Measurements from ENCODE around the gene PDC.

The PDC gene

DNA sequence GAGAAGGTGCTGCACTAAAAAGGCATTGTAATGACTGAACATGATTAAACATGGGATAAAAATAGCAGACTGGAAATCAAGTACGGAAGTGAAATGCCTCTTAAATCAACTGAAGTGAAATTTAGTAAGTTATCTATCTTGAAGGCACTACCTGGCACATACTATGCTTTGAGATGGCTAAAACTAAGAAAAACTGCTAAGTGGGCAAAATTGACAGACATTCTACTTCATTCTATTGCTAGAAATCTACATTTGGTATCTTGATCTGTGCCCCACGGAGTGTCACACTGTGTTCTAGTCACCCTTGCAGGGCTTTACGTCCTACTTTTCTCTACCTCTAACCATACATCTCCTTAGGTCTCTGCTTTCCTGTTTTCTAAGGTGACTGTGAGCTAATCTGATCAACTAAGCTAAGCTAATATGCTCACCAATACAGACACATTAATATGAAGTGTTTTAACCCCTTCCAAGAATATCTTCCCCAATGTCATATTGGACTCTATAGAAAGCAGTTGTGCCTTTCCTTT lies 4.1 kb downstream of the PDC start:
- no peaks in the 10 kb centered on the region for H3K27me3 ChIP-seq (ENCODE audit: insufficient read depth, low read length)
- no peak overlapping the region for H2AFZ ChIP-seq (ENCODE audit: low read depth, low read length)
- H3K9me3 ChIP-seq (ENCODE audit: low read length): no peaks in the 10 kb centered on the region
- H3K4me3 ChIP-seq (ENCODE audit: low read length): no peak overlapping the region
- H3K4me1 ChIP-seq (ENCODE audit: insufficient read depth, low read length): no peaks in the 10 kb centered on the region
- H3K36me3 ChIP-seq (ENCODE audit: insufficient read depth, low read length): no peaks in the 10 kb centered on the region

DNA sequence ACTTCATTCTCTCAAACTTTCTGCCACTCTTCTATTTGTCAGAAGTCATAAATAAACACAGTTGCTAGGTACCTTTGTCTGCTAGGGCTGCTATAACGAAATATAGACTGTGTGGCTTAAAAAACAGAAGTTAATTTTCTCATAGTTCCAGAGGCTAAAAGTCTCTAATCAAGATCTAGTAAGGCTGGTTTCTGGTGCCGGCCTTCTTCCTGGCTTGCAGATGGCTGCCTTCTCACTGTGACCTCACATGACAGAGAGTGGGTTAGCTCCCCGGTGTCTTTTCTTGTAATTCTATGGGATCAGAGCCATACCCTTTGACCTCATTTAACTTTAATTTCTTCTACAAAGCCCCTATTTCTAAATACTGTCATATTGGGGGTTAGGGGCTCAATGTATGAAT lies 5.9 kb downstream of the PDC start:
- H2AFZ ChIP-seq (ENCODE audit: low read depth, low read length): no peak overlapping the region
- H3K9me3 ChIP-seq (ENCODE audit: low read length): no peaks in the 10 kb centered on the region
- no peaks in the 10 kb centered on the region for H3K27me3 ChIP-seq (ENCODE audit: insufficient read depth, low read length)
- no peaks in the 10 kb centered on the region for H3K4me1 ChIP-seq (ENCODE audit: insufficient read depth, low read length)
- no peaks in the 10 kb centered on the region for H3K36me3 ChIP-seq (ENCODE audit: insufficient read depth, low read length)
- no peak overlapping the region for H3K4me3 ChIP-seq (ENCODE audit: low read length)

DNA sequence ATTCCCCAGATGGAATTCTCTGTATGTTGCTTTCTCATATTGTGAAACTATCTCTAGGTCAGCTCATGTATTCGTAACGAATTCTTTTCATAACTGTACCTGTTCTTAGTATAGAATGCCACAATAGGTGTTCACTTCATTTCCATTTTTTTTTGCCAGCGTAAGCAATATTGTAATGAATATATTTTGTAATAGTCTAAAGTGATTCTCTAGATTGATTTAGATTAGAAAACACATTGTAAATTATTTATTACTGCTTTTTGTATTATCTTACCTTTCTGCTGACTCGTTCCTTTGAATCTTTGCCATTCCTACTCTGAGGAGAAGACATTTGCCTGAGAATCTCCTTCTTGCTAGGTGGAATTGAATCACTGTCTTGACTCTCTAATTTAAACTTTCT lies 14.8 kb downstream of the PDC start:
- Histone ChIP-seq H3K27me3 (ENCODE audit: insufficient read depth, low read length) (no peaks in the 10 kb centered on the region), H3K9me3 (ENCODE audit: low read length) (no peaks in the 10 kb centered on the region), H3K4me3 (ENCODE audit: low read length) (no peak overlapping the region)

DNA sequence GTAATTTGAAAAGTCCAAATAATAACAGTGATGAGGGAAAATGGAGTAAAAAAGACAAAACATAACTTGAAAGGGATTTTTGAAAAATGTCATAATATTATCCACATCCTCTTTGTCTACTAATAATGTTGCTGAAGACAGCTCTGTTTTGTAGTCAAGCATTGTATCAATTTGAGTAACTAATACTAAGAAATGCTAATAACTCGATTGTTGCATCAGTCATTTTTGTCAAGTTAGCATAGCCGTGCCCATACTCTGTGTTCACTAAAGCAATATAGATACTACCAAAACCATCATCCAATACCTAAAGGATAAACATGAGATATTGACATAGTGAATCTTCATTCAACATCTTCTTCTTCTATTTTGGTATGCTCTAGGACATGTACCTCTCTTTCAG lies 17.3 kb downstream of the PDC start:
- no peaks in the 10 kb centered on the region for H3K4me1 ChIP-seq (ENCODE audit: insufficient read depth, low read length)
- H3K4me3 ChIP-seq (ENCODE audit: low read length): no peak overlapping the region
- H2AFZ ChIP-seq (ENCODE audit: low read depth, low read length): no peak overlapping the region

More for the DNA sequence above, 14.8 kb downstream of the PDC start:
- Histone ChIP-seq H3K36me3 (ENCODE audit: insufficient read depth, low read length) (no peaks in the 10 kb centered on the region), H3K4me1 (ENCODE audit: insufficient read depth, low read length) (no peaks in the 10 kb centered on the region), H2AFZ (ENCODE audit: low read depth, low read length) (no peak overlapping the region)

DNA sequence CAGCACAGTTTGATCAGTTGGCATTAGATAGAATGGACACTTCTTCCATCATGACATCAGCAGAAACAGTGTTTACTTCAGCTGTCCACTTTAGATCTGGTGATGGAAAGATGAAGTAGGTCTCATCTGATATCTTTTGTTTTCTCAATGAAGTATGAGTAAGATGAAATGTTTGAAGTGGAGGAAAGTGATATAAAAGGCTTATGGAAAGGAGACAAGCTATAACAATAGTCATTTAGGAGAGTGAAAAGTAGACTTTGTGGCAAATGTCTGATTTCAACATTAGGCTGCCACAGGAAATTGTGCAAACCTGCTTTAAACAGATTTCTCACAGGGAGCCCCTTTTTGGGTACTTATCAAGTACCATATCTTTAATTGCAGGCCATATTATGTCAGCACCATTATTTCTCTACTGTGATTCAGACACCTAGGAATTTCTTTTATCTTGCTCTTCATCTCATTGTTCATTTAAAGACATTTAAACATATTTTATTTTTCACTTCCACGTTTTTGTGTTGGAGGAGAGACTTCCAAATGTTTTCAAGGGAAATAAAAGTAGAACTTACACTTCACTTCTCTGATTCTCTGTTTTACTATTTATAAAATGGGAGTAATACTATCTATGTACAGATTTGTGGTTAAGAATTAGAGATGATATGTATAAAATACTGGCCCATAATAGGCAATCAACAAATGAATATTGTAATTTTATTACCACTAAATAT lies 18.1 kb downstream of the PDC start:
- Histone ChIP-seq H2AFZ (ENCODE audit: low read depth, low read length) (no peak overlapping the region), H3K9me3 (ENCODE audit: low read length) (no peaks in the 10 kb centered on the region), H3K36me3 (ENCODE audit: insufficient read depth, low read length) (no peaks in the 10 kb centered on the region), H3K4me3 (ENCODE audit: low read length) (no peak overlapping the region), H3K27me3 (ENCODE audit: insufficient read depth, low read length) (no peaks in the 10 kb centered on the region), H3K4me1 (ENCODE audit: insufficient read depth, low read length) (no peaks in the 10 kb centered on the region)

More for the DNA sequence above, 17.3 kb downstream of the PDC start:
- Histone ChIP-seq H3K9me3 (ENCODE audit: low read length) (no peaks in the 10 kb centered on the region), H3K36me3 (ENCODE audit: insufficient read depth, low read length) (no peaks in the 10 kb centered on the region), H3K27me3 (ENCODE audit: insufficient read depth, low read length) (no peaks in the 10 kb centered on the region)

DNA sequence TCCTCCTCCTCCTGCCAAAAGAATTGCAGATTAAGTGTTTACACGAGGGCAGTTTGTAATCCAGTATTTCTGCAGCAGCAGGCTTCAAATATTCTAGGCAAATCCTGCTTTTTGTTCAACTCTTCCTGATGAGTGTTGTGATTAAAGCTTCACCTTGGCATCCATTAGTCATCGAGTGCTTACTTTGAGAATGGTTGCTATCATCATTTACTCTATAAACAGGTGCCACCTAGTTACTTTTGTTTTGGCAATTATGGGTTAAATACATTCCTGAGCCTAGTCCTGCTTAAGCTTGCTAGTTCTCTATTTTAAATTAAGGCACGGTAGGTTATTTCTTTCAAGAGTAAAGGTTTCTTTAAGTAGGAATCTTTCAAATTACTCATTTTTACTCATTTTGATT lies 20.3 kb downstream of the PDC start:
- Histone ChIP-seq H3K9me3 (ENCODE audit: low read length) (no peaks in the 10 kb centered on the region), H3K27me3 (ENCODE audit: insufficient read depth, low read length) (no peaks in the 10 kb centered on the region), H3K4me3 (ENCODE audit: low read length) (no peak overlapping the region), H3K36me3 (ENCODE audit: insufficient read depth, low read length) (no peaks in the 10 kb centered on the region), H2AFZ (ENCODE audit: low read depth, low read length) (no peak overlapping the region), H3K4me1 (ENCODE audit: insufficient read depth, low read length) (no peaks in the 10 kb centered on the region)

DNA sequence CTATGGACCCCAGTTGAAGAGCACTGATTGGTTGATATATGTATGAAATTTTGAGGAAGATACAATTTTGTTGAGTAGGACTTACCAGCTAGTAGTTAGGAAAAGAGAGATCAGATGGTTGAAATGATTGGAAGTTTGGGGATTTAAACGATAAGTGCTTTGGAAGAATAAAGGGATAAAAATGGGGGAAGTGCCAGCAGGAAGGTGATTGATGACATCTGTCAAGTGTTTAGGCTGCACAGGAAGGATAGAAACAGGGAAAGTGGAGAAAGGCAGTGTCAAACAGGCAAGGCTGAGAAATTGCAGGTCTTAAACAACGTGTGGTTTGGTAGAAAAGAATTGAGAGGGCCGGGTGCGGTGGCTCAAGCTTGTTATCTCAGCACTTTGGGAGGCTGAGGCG lies 22.3 kb downstream of the PDC start:
- Histone ChIP-seq H3K27me3 (ENCODE audit: insufficient read depth, low read length) (no peaks in the 10 kb centered on the region), H2AFZ (ENCODE audit: low read depth, low read length) (no peak overlapping the region), H3K4me3 (ENCODE audit: low read length) (no peak overlapping the region), H3K4me1 (ENCODE audit: insufficient read depth, low read length) (no peaks in the 10 kb centered on the region), H3K36me3 (ENCODE audit: insufficient read depth, low read length) (no peaks in the 10 kb centered on the region), H3K9me3 (ENCODE audit: low read length) (no peaks in the 10 kb centered on the region)

DNA sequence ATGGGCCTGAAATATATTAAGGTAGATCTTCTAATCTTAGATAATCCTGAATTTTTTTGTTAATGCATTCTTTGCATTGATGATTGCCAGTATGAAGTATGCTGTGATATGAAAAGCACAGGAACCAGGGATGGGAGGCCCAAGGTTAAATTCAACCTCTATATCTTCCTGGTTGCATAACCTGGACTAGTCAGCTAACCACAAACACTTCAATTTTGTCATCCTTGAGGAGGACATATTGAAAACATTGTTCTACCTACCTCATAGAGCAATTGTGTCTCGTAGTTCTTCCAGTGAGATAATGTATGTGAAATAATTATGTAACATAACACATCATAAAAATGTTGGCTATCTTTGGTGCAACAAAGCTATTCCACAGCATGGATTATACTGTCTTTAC lies 25.6 kb downstream of the PDC start:
- Histone ChIP-seq H3K27me3 (ENCODE audit: insufficient read depth, low read length) (no peaks in the 10 kb centered on the region), H3K4me3 (ENCODE audit: low read length) (no peak overlapping the region), H3K36me3 (ENCODE audit: insufficient read depth, low read length) (no peaks in the 10 kb centered on the region), H2AFZ (ENCODE audit: low read depth, low read length) (no peak overlapping the region), H3K4me1 (ENCODE audit: insufficient read depth, low read length) (no peaks in the 10 kb centered on the region), H3K9me3 (ENCODE audit: low read length) (no peaks in the 10 kb centered on the region)

DNA sequence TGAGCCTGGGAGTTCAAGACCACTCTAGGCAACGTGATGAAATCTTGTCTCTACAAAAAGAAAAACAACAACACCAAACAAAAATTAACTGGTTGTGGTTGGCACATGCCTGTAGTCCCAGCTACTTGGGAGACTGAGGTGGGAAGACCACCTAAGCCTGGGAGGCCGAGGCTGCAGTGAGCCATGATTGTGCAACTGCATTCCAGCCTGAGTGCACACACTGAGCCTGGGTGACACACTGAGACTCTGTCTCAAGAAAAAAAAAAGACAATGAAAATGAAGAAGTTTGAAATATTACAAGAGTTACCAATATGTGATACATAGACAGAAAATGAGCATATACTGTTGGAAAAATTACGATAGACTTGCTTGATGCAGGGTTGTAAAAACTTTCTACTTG lies 31.9 kb downstream of the PDC start:
- Histone ChIP-seq H3K4me3 (ENCODE audit: low read length) (no peak overlapping the region), H2AFZ (ENCODE audit: low read depth, low read length) (no peak overlapping the region), H3K4me1 (ENCODE audit: insufficient read depth, low read length) (no peaks in the 10 kb centered on the region), H3K9me3 (ENCODE audit: low read length) (no peaks in the 10 kb centered on the region), H3K27me3 (ENCODE audit: insufficient read depth, low read length) (no peaks in the 10 kb centered on the region), H3K36me3 (ENCODE audit: insufficient read depth, low read length) (no peaks in the 10 kb centered on the region)

DNA sequence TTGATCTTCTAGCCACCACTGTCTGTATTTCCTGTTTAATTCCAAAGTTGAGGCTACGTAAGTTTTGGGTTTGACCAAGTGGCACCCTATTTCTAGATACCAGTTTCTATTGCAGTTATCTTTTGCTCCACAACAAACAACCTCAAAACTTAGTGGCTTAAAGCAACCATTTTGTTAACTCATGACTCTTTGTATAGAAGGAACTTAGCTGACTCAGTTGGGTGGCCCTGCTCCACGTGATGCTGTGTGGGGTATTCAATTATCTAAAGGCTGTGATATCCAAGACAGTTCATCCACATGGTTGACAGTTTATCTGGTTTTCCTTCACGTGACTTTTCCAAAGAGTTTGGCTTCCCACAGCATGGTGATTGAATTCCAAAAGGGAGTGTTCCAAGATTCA lies 34.8 kb downstream of the PDC start:
- Histone ChIP-seq H3K36me3 (ENCODE audit: insufficient read depth, low read length) (no peaks in the 10 kb centered on the region), H3K9me3 (ENCODE audit: low read length) (no peaks in the 10 kb centered on the region), H3K4me1 (ENCODE audit: insufficient read depth, low read length) (no peaks in the 10 kb centered on the region), H2AFZ (ENCODE audit: low read depth, low read length) (no peak overlapping the region), H3K27me3 (ENCODE audit: insufficient read depth, low read length) (no peaks in the 10 kb centered on the region), H3K4me3 (ENCODE audit: low read length) (no peak overlapping the region)

DNA sequence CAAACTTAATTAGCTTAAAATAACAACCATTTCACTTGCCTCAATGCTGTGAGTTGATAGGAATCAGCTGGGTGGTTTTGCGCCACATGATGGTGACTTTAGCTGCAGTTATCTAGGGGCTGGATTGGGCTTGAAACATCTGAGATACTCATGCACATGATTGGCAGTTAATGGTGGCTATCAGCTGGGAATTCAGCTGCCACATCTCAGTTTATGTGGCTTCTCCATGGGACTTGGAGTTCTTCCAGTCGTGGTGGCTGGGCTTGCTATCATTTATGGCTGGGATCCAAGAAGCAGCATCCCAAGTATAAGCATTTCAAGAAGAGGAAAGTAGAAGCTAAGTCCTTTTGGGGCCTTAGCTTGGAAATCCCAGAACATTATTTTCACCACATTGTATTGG lies 36.4 kb downstream of the PDC start:
- no peaks in the 10 kb centered on the region for H3K4me1 ChIP-seq (ENCODE audit: insufficient read depth, low read length)
- H3K9me3 ChIP-seq (ENCODE audit: low read length): no peaks in the 10 kb centered on the region
- H3K36me3 ChIP-seq (ENCODE audit: insufficient read depth, low read length): peaks cover 10% of the 10 kb centered on the region
- no peak overlapping the region for H3K4me3 ChIP-seq (ENCODE audit: low read length)
- no peak overlapping the region for H2AFZ ChIP-seq (ENCODE audit: low read depth, low read length)
- H3K27me3 ChIP-seq (ENCODE audit: insufficient read depth, low read length): no peaks in the 10 kb centered on the region

DNA sequence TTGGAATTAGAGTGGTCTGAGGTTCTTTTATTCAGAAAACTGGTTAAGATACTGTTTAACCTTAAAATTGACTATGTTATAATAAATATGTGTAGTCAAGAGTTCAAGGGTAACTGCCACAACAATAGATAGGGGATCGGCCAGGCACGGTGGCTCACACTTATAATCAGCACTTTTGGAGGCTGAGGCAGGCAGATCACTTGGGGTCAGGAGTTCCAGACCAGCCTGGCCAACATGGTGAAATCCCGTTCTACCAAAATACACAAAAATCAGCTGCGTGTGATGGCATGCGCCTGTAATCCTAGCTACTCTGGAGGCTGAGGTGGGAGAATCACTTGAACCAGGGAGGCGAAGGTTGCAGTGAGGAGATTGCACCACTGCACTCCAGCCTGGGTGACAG lies 39.5 kb downstream of the PDC start:
- Histone ChIP-seq H3K4me1 (ENCODE audit: insufficient read depth, low read length) (no peaks in the 10 kb centered on the region), H3K36me3 (ENCODE audit: insufficient read depth, low read length) (peaks cover 21% of the 10 kb centered on the region), H3K27me3 (ENCODE audit: insufficient read depth, low read length) (no peaks in the 10 kb centered on the region), H2AFZ (ENCODE audit: low read depth, low read length) (no peak overlapping the region), H3K9me3 (ENCODE audit: low read length) (no peaks in the 10 kb centered on the region), H3K4me3 (ENCODE audit: low read length) (no peak overlapping the region)

DNA sequence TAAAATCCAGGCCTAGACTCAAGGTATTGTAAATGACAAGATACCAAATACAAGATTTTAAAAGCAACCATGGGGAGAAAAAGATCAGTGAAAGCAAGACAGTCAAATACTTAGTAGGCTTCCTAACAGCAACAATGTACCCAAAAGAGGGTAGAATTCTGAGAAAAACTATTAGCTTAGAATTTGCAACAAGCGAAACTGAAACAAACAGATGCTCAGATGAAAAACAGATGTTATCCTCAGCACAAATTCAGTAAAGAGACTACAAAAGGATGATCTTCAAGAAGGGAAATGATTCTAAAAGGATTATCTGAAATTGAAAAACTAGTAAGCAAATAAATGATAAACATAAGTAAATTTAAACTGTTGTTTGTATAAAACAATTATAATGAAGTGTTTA lies 40.0 kb downstream of the PDC start:
- Histone ChIP-seq H3K27me3 (ENCODE audit: insufficient read depth, low read length) (no peaks in the 10 kb centered on the region), H3K4me3 (ENCODE audit: low read length) (no peak overlapping the region), H3K9me3 (ENCODE audit: low read length) (no peaks in the 10 kb centered on the region), H2AFZ (ENCODE audit: low read depth, low read length) (no peak overlapping the region), H3K36me3 (ENCODE audit: insufficient read depth, low read length) (peaks cover 21% of the 10 kb centered on the region), H3K4me1 (ENCODE audit: insufficient read depth, low read length) (no peaks in the 10 kb centered on the region)

DNA sequence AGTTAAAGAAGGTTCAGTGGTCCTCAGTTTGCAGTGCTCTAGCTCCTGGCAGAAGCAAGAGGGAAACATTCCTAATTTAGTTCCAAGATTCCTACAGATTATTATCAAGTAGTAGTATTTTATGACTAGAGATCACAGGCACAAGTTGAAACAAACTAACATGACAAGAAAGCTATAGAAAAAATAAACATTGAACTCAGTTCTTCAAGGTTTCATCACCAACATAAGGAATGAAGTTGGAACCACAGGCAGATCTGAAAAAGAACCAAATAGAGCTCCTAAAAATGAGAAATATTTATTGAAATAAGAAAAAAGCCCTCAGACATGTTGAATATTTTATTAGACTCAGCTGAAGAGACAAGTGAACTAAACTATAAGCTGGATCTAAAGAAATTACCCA lies 40.6 kb downstream of the PDC start:
- H3K36me3 ChIP-seq (ENCODE audit: insufficient read depth, low read length): peaks cover 26% of the 10 kb centered on the region
- no peaks in the 10 kb centered on the region for H3K27me3 ChIP-seq (ENCODE audit: insufficient read depth, low read length)
- no peaks in the 10 kb centered on the region for H3K4me1 ChIP-seq (ENCODE audit: insufficient read depth, low read length)
- H3K9me3 ChIP-seq (ENCODE audit: low read length): no peaks in the 10 kb centered on the region
- no peak overlapping the region for H2AFZ ChIP-seq (ENCODE audit: low read depth, low read length)
- H3K4me3 ChIP-seq (ENCODE audit: low read length): no peak overlapping the region

Measured in neuron (in vitro differentiated cells).